SK-N-SH (cell line): ENCODE measurements around the gene SCAND1. TPM values are rescaled to one million over a fixed set of nuclear protein-coding genes. Genes with fewer than 3 reads are reported as not detected.

ENCODE experiments used
- CTCF ChIA-PET: fragments of 300-600, 350-600 bp; formaldehyde crosslinking; extraction: SDS; loops from one replicate; lab custom pipeline; 2021; lab: Yijun Ruan, JAX
- POLR2A ChIA-PET: fragments of 350-600 bp; sonication (Branson Sonifier 250); formaldehyde crosslinking; extraction: SDS; loops from one replicate; lab custom pipeline; 2020; ENCODE audit warnings: antibody characterized with exemption, inconsistent platforms; lab: Yijun Ruan, JAX
- DNase-seq: peaks from one replicate; pipeline ENCODE4 v3.0.0; 2012
- H2AFZ ChIP-seq: fragments of 200-600 bp; sonication (generic); 2 replicates; pipeline ENCODE4 v1.8.1; 2016; ENCODE audit warnings: antibody characterized with exemption, mild to moderate bottlenecking, low read depth
- H3F3A ChIP-seq: fragments of 200-600 bp; sonication (generic); replicated peaks from 2 replicates; pipeline ENCODE3; 2016; ENCODE audit warnings: antibody characterized with exemption, mild to moderate bottlenecking; ENCODE audit not compliant: insufficient read depth
- H3K27ac ChIP-seq, 2 experiments: fragments of 200-500 bp in 1 of 2; fragments of 200-600 bp in 1 of 2; sonication (Bioruptor generic) in 1 of 2; sonication (generic), shearing (Covaris generic) in 1 of 2; 2 replicates each; pipeline versions ENCODE4 v1.5.1 to v1.6.1; 2014 to 2016; ENCODE audit warnings: low read depth in 2 of 2, inconsistent platforms in 1 of 2, low read length in 1 of 2, mild to moderate bottlenecking in 1 of 2, mixed read lengths in 1 of 2
- H3K27me3 ChIP-seq: fragments of 200-600 bp; sonication (generic), shearing (Covaris generic); 2 replicates; pipeline ENCODE4 v1.6.1; 2016; ENCODE audit warnings: mixed run types; ENCODE audit not compliant: insufficient read depth
- H3K36me3 ChIP-seq, 2 experiments: fragments of 200-500 bp in 1 of 2; fragments of 200-600 bp in 1 of 2; sonication (Bioruptor generic) in 1 of 2; sonication (generic) in 1 of 2; replicated peaks in 1 of 2; 2 replicates each; pipeline versions ENCODE3 to v1.5.1; 2014 to 2016; ENCODE audit warnings: low read length in 1 of 2, mild to moderate bottlenecking in 1 of 2; ENCODE audit not compliant: insufficient read depth in 2 of 2, control insufficient read depth in 1 of 2
- H3K4me1 ChIP-seq, 2 experiments: fragments of 200-500 bp in 1 of 2; fragments of 200-600 bp in 1 of 2; sonication (Bioruptor generic) in 1 of 2; sonication (generic), shearing (Covaris generic) in 1 of 2; 2 replicates each; pipeline versions ENCODE4 v1.5.1 to v1.6.1; 2014 to 2016; ENCODE audit warnings: low read depth in 1 of 2, low read length in 1 of 2, mixed run types in 1 of 2; ENCODE audit not compliant: insufficient read depth in 2 of 2, control insufficient read depth in 1 of 2
- H3K4me2 ChIP-seq: fragments of 200-600 bp; sonication (generic), shearing (Covaris generic); 2 replicates; pipeline ENCODE4 v1.6.1; 2017; ENCODE audit warnings: mixed run types
- H3K4me3 ChIP-seq, 2 experiments: fragments of 200-500 bp in 1 of 2; fragments of 200-600 bp in 1 of 2; sonication (Bioruptor generic) in 1 of 2; sonication (generic), shearing (Covaris generic) in 1 of 2; 2 replicates each; pipeline versions ENCODE4 v1.5.1 to v1.8.1; 2014 to 2016; ENCODE audit warnings: low read depth in 2 of 2, inconsistent platforms in 1 of 2, low read length in 1 of 2, mild to moderate bottlenecking in 1 of 2, mixed read lengths in 1 of 2, moderate library complexity in 1 of 2
- H3K79me2 ChIP-seq: fragments of 200-600 bp; sonication (generic); 2 replicates; pipeline ENCODE4 v1.8.1; 2017; ENCODE audit warnings: mild to moderate bottlenecking; ENCODE audit not compliant: insufficient read depth
- H3K9ac ChIP-seq: fragments of 200-600 bp; sonication (generic); 2 replicates; pipeline ENCODE4 v1.6.1; 2017; ENCODE audit warnings: mixed run types
- H3K9me2 ChIP-seq: fragments of 200-600 bp; sonication (generic); 2 replicates; pipeline ENCODE4 v1.6.1; 2017; ENCODE audit warnings: mixed run types
- H3K9me3 ChIP-seq: fragments of 200-600 bp; sonication (generic); 2 replicates; pipeline ENCODE4 v1.6.1; 2017; ENCODE audit warnings: mixed run types, mild to moderate bottlenecking, moderate library complexity
- H4K20me1 ChIP-seq: fragments of 200-600 bp; sonication (generic); 2 replicates; pipeline ENCODE4 v1.6.1; 2017; ENCODE audit warnings: mild to moderate bottlenecking, mixed run types; ENCODE audit not compliant: insufficient read depth
- CTCF ChIP-seq: fragments of 200-600 bp; sonication (generic); IDR thresholded peaks from 2 replicates; pipeline ENCODE4 v1.6.1; 2017; ENCODE audit warnings: antibody characterized with exemption, mild to moderate bottlenecking, moderate library complexity
- ELF1 ChIP-seq: IDR thresholded peaks from 2 replicates; pipeline ENCODE4 v1.4.0; 2012
- EP300 ChIP-seq, 2 experiments: IDR thresholded peaks; 2 replicates each; pipeline versions ENCODE4 v1.4.0 to v1.6.1; 2012; ENCODE audit warnings: borderline replicate concordance in 1 of 2, low read depth in 1 of 2, low read length in 1 of 2
- EZH2phosphoT487 ChIP-seq: fragments of 200-600 bp; sonication (generic); IDR thresholded peaks from 2 replicates; pipeline ENCODE4 v1.6.1; 2017; ENCODE audit warnings: low read depth, mixed run types, mild to moderate bottlenecking, antibody characterized with exemption, moderate library complexity, borderline replicate concordance
- FOXJ3 ChIP-seq: sonication (generic); formaldehyde crosslinking; IDR thresholded peaks from 2 replicates; pipeline ENCODE4 v1.5.1; 2020; ENCODE audit warnings: mild to moderate bottlenecking, missing genetic modification reagents
- FOXM1 ChIP-seq: IDR thresholded peaks from 2 replicates; pipeline ENCODE4 v1.4.0; 2012; ENCODE audit warnings: low read depth, mild to moderate bottlenecking
- GATA2 ChIP-seq: sonication (generic); formaldehyde crosslinking; IDR thresholded peaks from 2 replicates; pipeline ENCODE4 v1.5.0; 2020; ENCODE audit warnings: mild to moderate bottlenecking, missing genetic modification reagents
- MAX ChIP-seq: IDR thresholded peaks from 2 replicates; pipeline ENCODE4 v1.4.0; 2012; ENCODE audit warnings: low read depth
- MXI1 ChIP-seq: IDR thresholded peaks from 2 replicates; pipeline ENCODE4 v1.6.1; 2012; ENCODE audit warnings: mild to moderate bottlenecking, low read depth, low read length, improper control_type of control experiment
- NFIC ChIP-seq: IDR thresholded peaks from 2 replicates; pipeline ENCODE4 v1.4.0; 2012; ENCODE audit warnings: borderline replicate concordance
- RAD21 ChIP-seq: IDR thresholded peaks from 2 replicates; pipeline ENCODE4 v1.6.1; 2012; ENCODE audit warnings: mild to moderate bottlenecking, low read length
- RCOR1 ChIP-seq: fragments of 150-350 bp; IDR thresholded peaks from 2 replicates; pipeline ENCODE4 v1.6.1; 2017; ENCODE audit warnings: antibody characterized with exemption, low read length
- RFX5 ChIP-seq: IDR thresholded peaks from 2 replicates; pipeline ENCODE4 v1.6.1; 2012; ENCODE audit warnings: mild to moderate bottlenecking, improper control_type of control experiment, low read length
- RXRA ChIP-seq: IDR thresholded peaks from 2 replicates; pipeline ENCODE4 v1.4.0; 2012; ENCODE audit warnings: low read depth, mild to moderate bottlenecking, borderline replicate concordance
- SIN3A ChIP-seq: IDR thresholded peaks from 2 replicates; pipeline ENCODE4 v1.6.1; 2012; ENCODE audit warnings: low read depth, mild to moderate bottlenecking, low read length, moderate library complexity, borderline replicate concordance
- SMC3 ChIP-seq: IDR thresholded peaks from 2 replicates; pipeline ENCODE4 v1.6.1; 2012; ENCODE audit warnings: low read depth, low read length, improper control_type of control experiment
- TEAD4 ChIP-seq: IDR thresholded peaks from 2 replicates; pipeline ENCODE4 v1.4.0; 2012; ENCODE audit warnings: mild to moderate bottlenecking, borderline replicate concordance; ENCODE audit not compliant: insufficient read depth
- YY1 ChIP-seq: IDR thresholded peaks from 2 replicates; pipeline ENCODE4 v1.4.0; 2012; ENCODE audit warnings: low read depth, mild to moderate bottlenecking
- WGBS: methylation state at CpG from one replicate; pipeline ENCODE4 v1.1.6; 2017; ENCODE audit warnings: low lambda C conversion rate; 5-methylcytosine and 5-hydroxymethylcytosine counted together
- polyA plus RNA-seq, 3 experiments: library from polyadenylated mRNA; depleted of rRNA; stranded (reverse); fragments of >200 nt; gene quantifications; 2 replicates each; pipeline ENCODE4 v1.2.3, GENCODE V29; 2012
- TF ChIP-seq, protein P1 (sequence below): IDR thresholded peaks from 2 replicates; pipeline ENCODE4; 2012
- TF ChIP-seq, protein P2 (sequence below): IDR thresholded peaks from 2 replicates; pipeline ENCODE4 v1.6.1; 2012; ENCODE audit warnings: mild to moderate bottlenecking, low read depth, low read length, moderate library complexity

The SCAND1 gene
- polyA plus RNA-seq, 1 of the 3 experiments (the other 2 are of a cell fraction) = 44.1 TPM

- Histone ChIP-seq H3K4me1 (peaks cover 0 to 2% of the 10 kb centered on the region in 2 experiments; a peak in 1 of 4 replicates), H3K36me3 (no peaks in the 10 kb centered on the region), H3K27ac (no peak overlapping the region), H3K4me2 (no peak overlapping the region), H2AFZ (no peak overlapping the region), H3K9me2 (no peaks in the 10 kb centered on the region), H3K79me2 (no peaks in the 10 kb centered on the region), H3K4me3 (no peak overlapping the region), H3F3A (no peaks in the 10 kb centered on the region), H4K20me1 (no peaks in the 10 kb centered on the region), H3K27me3 (no peaks in the 10 kb centered on the region; the same call in 1 of the 2 replicates), H3K9me3 (no peaks in the 10 kb centered on the region), H3K9ac (no peak overlapping the region)
- POLR2A ChIA-PET = no interaction called here
- CTCF ChIA-PET = interaction anchor here (2.5 to 4.7 kb wide), 3 partner anchors 14 to 24 kb away, joined by 7 to 26 read pairs (median 12); partner anchors contain the start of gene SCAND1
- no peak for DNase-seq
- no peak for TF ChIP-seq FOXM1
- no peak for TF ChIP-seq RCOR1
- TF ChIP-seq EZH2phosphoT487 = no peak
- no peak for TF ChIP-seq ELF1
- no peak for TF ChIP-seq RAD21
- TF ChIP-seq TEAD4 = no peak
- TF ChIP-seq CTCF = no peak
- TF ChIP-seq, protein P1, sequence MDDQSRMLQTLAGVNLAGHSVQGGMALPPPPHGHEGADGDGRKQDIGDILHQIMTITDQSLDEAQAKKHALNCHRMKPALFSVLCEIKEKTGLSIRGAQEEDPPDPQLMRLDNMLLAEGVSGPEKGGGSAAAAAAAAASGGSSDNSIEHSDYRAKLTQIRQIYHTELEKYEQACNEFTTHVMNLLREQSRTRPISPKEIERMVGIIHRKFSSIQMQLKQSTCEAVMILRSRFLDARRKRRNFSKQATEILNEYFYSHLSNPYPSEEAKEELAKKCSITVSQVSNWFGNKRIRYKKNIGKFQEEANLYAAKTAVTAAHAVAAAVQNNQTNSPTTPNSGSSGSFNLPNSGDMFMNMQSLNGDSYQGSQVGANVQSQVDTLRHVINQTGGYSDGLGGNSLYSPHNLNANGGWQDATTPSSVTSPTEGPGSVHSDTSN = no peak
- TF ChIP-seq RXRA = no peak
- no peak for TF ChIP-seq MAX
- TF ChIP-seq, protein P2, sequence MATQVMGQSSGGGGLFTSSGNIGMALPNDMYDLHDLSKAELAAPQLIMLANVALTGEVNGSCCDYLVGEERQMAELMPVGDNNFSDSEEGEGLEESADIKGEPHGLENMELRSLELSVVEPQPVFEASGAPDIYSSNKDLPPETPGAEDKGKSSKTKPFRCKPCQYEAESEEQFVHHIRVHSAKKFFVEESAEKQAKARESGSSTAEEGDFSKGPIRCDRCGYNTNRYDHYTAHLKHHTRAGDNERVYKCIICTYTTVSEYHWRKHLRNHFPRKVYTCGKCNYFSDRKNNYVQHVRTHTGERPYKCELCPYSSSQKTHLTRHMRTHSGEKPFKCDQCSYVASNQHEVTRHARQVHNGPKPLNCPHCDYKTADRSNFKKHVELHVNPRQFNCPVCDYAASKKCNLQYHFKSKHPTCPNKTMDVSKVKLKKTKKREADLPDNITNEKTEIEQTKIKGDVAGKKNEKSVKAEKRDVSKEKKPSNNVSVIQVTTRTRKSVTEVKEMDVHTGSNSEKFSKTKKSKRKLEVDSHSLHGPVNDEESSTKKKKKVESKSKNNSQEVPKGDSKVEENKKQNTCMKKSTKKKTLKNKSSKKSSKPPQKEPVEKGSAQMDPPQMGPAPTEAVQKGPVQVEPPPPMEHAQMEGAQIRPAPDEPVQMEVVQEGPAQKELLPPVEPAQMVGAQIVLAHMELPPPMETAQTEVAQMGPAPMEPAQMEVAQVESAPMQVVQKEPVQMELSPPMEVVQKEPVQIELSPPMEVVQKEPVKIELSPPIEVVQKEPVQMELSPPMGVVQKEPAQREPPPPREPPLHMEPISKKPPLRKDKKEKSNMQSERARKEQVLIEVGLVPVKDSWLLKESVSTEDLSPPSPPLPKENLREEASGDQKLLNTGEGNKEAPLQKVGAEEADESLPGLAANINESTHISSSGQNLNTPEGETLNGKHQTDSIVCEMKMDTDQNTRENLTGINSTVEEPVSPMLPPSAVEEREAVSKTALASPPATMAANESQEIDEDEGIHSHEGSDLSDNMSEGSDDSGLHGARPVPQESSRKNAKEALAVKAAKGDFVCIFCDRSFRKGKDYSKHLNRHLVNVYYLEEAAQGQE = no peak
- TF ChIP-seq SIN3A = no peak
- TF ChIP-seq NFIC = no peak
- TF ChIP-seq GATA2 (CRISPR knock-in tag) = no peak
- no peak for TF ChIP-seq RFX5
- no peak for TF ChIP-seq SMC3
- TF ChIP-seq YY1 = no peak
- TF ChIP-seq MXI1 = no peak
- TF ChIP-seq FOXJ3 (CRISPR knock-in tag) = no peak
- TF ChIP-seq EP300 (IDR thresholded peaks at IDR 0.05; ENCODE audit: borderline replicate concordance in 1 of 2, low read depth in 1 of 2, low read length in 1 of 2) = no peak
- WGBS = 33% methylated on average over 1 of the region's 1 CpG
These were observed 14.6 kb upstream of the SCAND1 start for GRCh38 chr20:35968930-35969329.
